BLaER1 treated with 17β-estradiol and CSF1 and Interleukin-3, amounts not matched to agents 10 nM and 100 nM (cell line): ENCODE results near the gene MAP3K7.
A peak's percentile ranks its signal among the peaks of the same experiment; 100 is the strongest.

Source experiments
- H3K27ac ChIP-seq, 11 experiments: shearing (Covaris generic); formaldehyde crosslinking; 2 replicates each; pipeline ENCODE4 v1.8.1; 2022
- H3K27me3 ChIP-seq, 11 experiments: shearing (Covaris generic); formaldehyde crosslinking; 2 replicates each; pipeline ENCODE4 v1.8.1; 2022
- H3K36me3 ChIP-seq, 11 experiments: shearing (Covaris generic); formaldehyde crosslinking; 2 replicates each; pipeline ENCODE4 v1.8.1; 2022
- H3K4me1 ChIP-seq, 10 experiments: shearing (Covaris generic); formaldehyde crosslinking; 2 replicates each; pipeline ENCODE4 v1.8.1; 2022
- H3K4me2 ChIP-seq, 11 experiments: shearing (Covaris generic); formaldehyde crosslinking; 2 replicates each; pipeline ENCODE4 v1.8.1; 2022
- H3K4me3 ChIP-seq, 10 experiments: shearing (Covaris generic); formaldehyde crosslinking; 2 replicates each; pipeline ENCODE4 v1.8.1; 2022
- H3K9ac ChIP-seq, 11 experiments: shearing (Covaris generic); formaldehyde crosslinking; 2 replicates each; pipeline ENCODE4 v1.8.1; 2022
- H3K9me3 ChIP-seq, 11 experiments: shearing (Covaris generic); formaldehyde crosslinking; replicated peaks in 1 of 11; 2 replicates each; pipeline ENCODE4 v1.8.1; 2022
- H4K20me1 ChIP-seq, 11 experiments: shearing (Covaris generic); formaldehyde crosslinking; 2 replicates each; pipeline ENCODE4 v1.8.1; 2022
- Cebpa-rat ChIP-seq, 11 experiments: shearing (Covaris generic); IDR thresholded peaks; 2 replicates each; pipeline ENCODE4 v1.8.1; 2022

The MAP3K7 gene

GRCh38 chr6:90478278-90478677, 108.6 kb downstream of the MAP3K7 start:
- Histone ChIP-seq H4K20me1 (no peaks in the 10 kb centered on the region), H3K27ac (no peak overlapping the region), H3K4me1 (peaks cover 4 to 25% (median 17%) of the 10 kb centered on the region in 10 experiments; a peak in 16 of 20 replicates), H3K9me3 (peaks cover 0 to 8% (median 0%) of the 10 kb centered on the region in 11 experiments; a peak in 2 of 22 replicates), H3K9ac (no peak overlapping the region), H3K27me3 (no peaks in the 10 kb centered on the region), H3K4me3 (no peak overlapping the region), H3K4me2 (peak overlapping the region in 3 of 11 experiments; percentile 7 to 28 (median 19); a peak in 3 of 22 replicates), H3K36me3 (no peaks in the 10 kb centered on the region)
- TF ChIP-seq Cebpa-rat (IDR thresholded peaks at IDR 0.05), result no peak

GRCh38 chr6:90477366-90477765, 109.5 kb downstream of the MAP3K7 start:
- H3K27me3 ChIP-seq, result no peaks in the 10 kb centered on the region
- H3K4me3 ChIP-seq, result no peak overlapping the region
- no peaks in the 10 kb centered on the region for H3K36me3 ChIP-seq
- peaks cover 4 to 34% (median 26%) of the 10 kb centered on the region in 10 experiments; a peak in 17 of 20 replicates for H3K4me1 ChIP-seq
- no peaks in the 10 kb centered on the region for H4K20me1 ChIP-seq
- no peak for TF ChIP-seq Cebpa-rat (IDR thresholded peaks at IDR 0.05)
- no peak overlapping the region for H3K27ac ChIP-seq
- H3K9me3 ChIP-seq, result 0 out of 22 replicates have a peak, but pooled peaks cover 0 to 3% (median 0%) of the 10 kb centered on the region in 11 experiments
- no peak overlapping the region for H3K4me2 ChIP-seq
- no peak overlapping the region for H3K9ac ChIP-seq

- Histone ChIP-seq H3K9me3 (no peaks in the 10 kb centered on the region), H3K4me3 (no peak overlapping the region), H3K9ac (no peak overlapping the region)
Observed at GRCh38 chr6:90472716-90473115, 114.2 kb downstream of the MAP3K7 start.

GRCh38 chr6:90471263-90471662, 115.6 kb downstream of the MAP3K7 start:
- H3K27ac ChIP-seq, result no peak overlapping the region
- peak overlapping the region in 1 of 11 experiments; percentile 7; a peak in 1 of 22 replicates for H3K4me2 ChIP-seq
- no peak overlapping the region for H3K9ac ChIP-seq
- H3K9me3 ChIP-seq, result no peaks in the 10 kb centered on the region
- no peak overlapping the region for H3K4me3 ChIP-seq
- no peaks in the 10 kb centered on the region for H3K36me3 ChIP-seq
- H4K20me1 ChIP-seq, result no peaks in the 10 kb centered on the region
- TF ChIP-seq Cebpa-rat (IDR thresholded peaks at IDR 0.05), result no peak
- H3K4me1 ChIP-seq, result peaks cover 0 to 28% (median 20%) of the 10 kb centered on the region in 10 experiments; a peak in 14 of 20 replicates
- H3K27me3 ChIP-seq, result no peaks in the 10 kb centered on the region

More at GRCh38 chr6:90472716-90473115, 114.2 kb downstream of the MAP3K7 start:
- peak overlapping the region in 9 of 11 experiments; percentile 16 to 57 (median 38); a peak in 14 of 22 replicates for H3K4me2 ChIP-seq
- no peak overlapping the region for H3K27ac ChIP-seq
- H3K27me3 ChIP-seq, result no peaks in the 10 kb centered on the region
- H3K4me1 ChIP-seq, result peaks cover 0 to 28% (median 20%) of the 10 kb centered on the region in 10 experiments; a peak in 14 of 20 replicates
- no peaks in the 10 kb centered on the region for H4K20me1 ChIP-seq
- no peaks in the 10 kb centered on the region for H3K36me3 ChIP-seq
- TF ChIP-seq Cebpa-rat (IDR thresholded peaks at IDR 0.05), result no peak

GRCh38 chr6:90469906-90470305, 117.0 kb downstream of the MAP3K7 start:
- no peak overlapping the region for H3K27ac ChIP-seq

GRCh38 chr6:90468859-90469258, 118.0 kb downstream of the MAP3K7 start:
- TF ChIP-seq Cebpa-rat (IDR thresholded peaks at IDR 0.05), result no peak
- H3K4me1 ChIP-seq, result peaks cover 0 to 23% (median 16%) of the 10 kb centered on the region in 10 experiments; a peak in 14 of 20 replicates
- H3K27me3 ChIP-seq, result no peaks in the 10 kb centered on the region
- H3K36me3 ChIP-seq, result no peaks in the 10 kb centered on the region
- no peaks in the 10 kb centered on the region for H3K9me3 ChIP-seq
- no peak overlapping the region for H3K27ac ChIP-seq
- H4K20me1 ChIP-seq, result no peaks in the 10 kb centered on the region
- no peak overlapping the region for H3K4me2 ChIP-seq
- H3K4me3 ChIP-seq, result no peak overlapping the region
- H3K9ac ChIP-seq, result no peak overlapping the region

More at GRCh38 chr6:90469906-90470305, 117.0 kb downstream of the MAP3K7 start:
- no peaks in the 10 kb centered on the region for H3K36me3 ChIP-seq
- H4K20me1 ChIP-seq, result no peaks in the 10 kb centered on the region
- no peak for TF ChIP-seq Cebpa-rat (IDR thresholded peaks at IDR 0.05)
- no peak overlapping the region for H3K9ac ChIP-seq
- H3K9me3 ChIP-seq, result no peaks in the 10 kb centered on the region
- no peak overlapping the region for H3K4me2 ChIP-seq
- H3K4me1 ChIP-seq, result peaks cover 0 to 27% (median 20%) of the 10 kb centered on the region in 10 experiments; a peak in 14 of 20 replicates
- no peaks in the 10 kb centered on the region for H3K27me3 ChIP-seq
- H3K4me3 ChIP-seq, result no peak overlapping the region

- Histone ChIP-seq H3K4me1 (peaks cover 0 to 15% (median 8%) of the 10 kb centered on the region in 10 experiments; a peak in 13 of 20 replicates), H3K4me3 (no peak overlapping the region), H3K9ac (no peak overlapping the region), H4K20me1 (no peaks in the 10 kb centered on the region), H3K4me2 (no peak overlapping the region), H3K9me3 (no peaks in the 10 kb centered on the region), H3K36me3 (no peaks in the 10 kb centered on the region), H3K27me3 (no peaks in the 10 kb centered on the region), H3K27ac (no peak overlapping the region)
- no peak for TF ChIP-seq Cebpa-rat (IDR thresholded peaks at IDR 0.05)
Observed at GRCh38 chr6:90468080-90468479, 118.8 kb downstream of the MAP3K7 start.

GRCh38 chr6:90467546-90467945, 119.3 kb downstream of the MAP3K7 start:
- Histone ChIP-seq H3K27ac (no peak overlapping the region), H3K4me2 (no peak overlapping the region), H3K9me3 (no peaks in the 10 kb centered on the region), H3K27me3 (no peaks in the 10 kb centered on the region), H3K4me3 (no peak overlapping the region), H4K20me1 (no peaks in the 10 kb centered on the region), H3K36me3 (no peaks in the 10 kb centered on the region), H3K9ac (no peak overlapping the region), H3K4me1 (peaks cover 0 to 10% (median 3%) of the 10 kb centered on the region in 10 experiments; a peak in 12 of 20 replicates)
- no peak for TF ChIP-seq Cebpa-rat (IDR thresholded peaks at IDR 0.05)

- TF ChIP-seq Cebpa-rat (IDR thresholded peaks at IDR 0.05), result no peak
- H3K9me3 ChIP-seq, result no peaks in the 10 kb centered on the region
- H3K27me3 ChIP-seq, result no peaks in the 10 kb centered on the region
- H3K36me3 ChIP-seq, result no peaks in the 10 kb centered on the region
- no peak overlapping the region for H3K27ac ChIP-seq
- no peak overlapping the region for H3K4me2 ChIP-seq
- H4K20me1 ChIP-seq, result no peaks in the 10 kb centered on the region
- no peak overlapping the region for H3K4me3 ChIP-seq
- no peak overlapping the region for H3K9ac ChIP-seq
- peaks cover 0 to 2% (median 0%) of the 10 kb centered on the region in 10 experiments; a peak in 3 of 20 replicates for H3K4me1 ChIP-seq
Observed at GRCh38 chr6:90466154-90466940, 120.5 kb downstream of the MAP3K7 start.
